ENCODE results near the gene ALDH1A1.

Gene ALDH1A1

DNA sequence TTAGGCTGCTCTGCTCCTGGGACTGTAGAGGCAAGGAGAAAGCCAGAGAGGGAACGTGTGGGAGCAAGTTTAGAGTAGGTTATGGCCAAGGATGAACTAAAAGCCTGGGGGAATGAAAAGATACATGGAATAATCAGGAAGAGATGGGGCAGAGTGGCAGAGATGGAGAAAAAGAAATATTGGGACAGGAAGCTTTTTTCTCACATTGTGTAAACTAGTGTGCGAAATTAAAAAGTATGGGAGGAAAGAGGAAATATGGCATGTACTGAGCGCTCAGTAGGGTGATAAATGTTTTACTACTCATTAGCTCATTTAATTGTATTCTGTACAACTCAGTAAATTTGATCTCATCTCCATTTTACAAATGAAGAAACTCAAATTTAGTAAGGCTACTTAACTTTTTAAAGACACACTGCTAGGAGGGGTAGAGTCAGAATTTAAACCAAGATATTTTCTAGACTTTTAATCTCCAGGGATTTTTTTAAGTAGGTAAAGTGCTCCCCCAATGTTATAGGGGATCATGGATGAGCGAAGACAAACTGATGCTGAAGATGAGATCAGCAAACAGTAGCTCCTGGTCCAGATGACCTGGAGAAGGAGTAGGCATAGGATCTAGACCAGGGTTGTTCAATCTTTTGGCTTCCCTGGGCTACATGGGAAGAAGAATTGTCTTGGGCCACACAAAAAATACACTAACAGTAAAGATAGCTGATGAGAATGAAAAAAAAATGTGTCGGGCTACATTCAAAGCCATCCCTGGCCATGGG, 30.8 kb downstream of the ALDH1A1 start:
- DNase-seq (ENCODE audit: insufficient read length, low spot score) (no peak), FAIRE-seq (no peak)

DNA sequence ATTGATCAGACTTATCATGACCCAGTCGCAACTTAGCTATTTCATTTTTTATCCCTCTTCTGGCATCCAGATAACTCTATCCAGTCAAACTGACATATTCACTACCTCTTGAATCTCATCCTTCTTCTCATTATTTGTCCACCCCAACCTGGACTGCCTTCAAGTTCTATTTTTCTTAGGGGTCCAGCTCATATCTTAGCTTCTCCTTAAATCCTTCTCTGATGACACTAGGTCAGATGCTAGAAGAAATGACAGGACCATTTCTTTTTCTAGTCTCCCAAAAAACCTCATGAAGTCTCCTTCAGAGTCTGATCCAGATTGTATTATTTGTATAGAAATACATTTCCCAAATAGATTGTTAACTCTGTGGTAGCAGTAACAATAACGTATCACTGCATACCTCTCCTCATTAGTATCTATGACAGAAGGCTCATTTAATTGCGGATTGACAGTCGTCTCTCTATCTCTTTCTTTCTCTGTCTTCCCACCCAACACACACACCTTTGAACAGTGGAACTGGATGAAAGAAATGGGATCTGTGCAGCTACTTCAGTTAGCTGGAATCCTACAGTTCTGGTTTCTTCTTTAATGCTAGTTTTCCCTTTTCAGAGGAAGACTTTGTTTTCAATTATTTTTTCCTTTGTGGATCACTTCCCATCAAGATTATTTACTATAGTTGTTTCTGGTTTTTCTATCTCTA, 33.5 kb downstream of the ALDH1A1 start:
- FAIRE-seq = no peak
- no peak for DNase-seq (ENCODE audit: insufficient read length, low spot score)
- TF ChIP-seq, protein P1, sequence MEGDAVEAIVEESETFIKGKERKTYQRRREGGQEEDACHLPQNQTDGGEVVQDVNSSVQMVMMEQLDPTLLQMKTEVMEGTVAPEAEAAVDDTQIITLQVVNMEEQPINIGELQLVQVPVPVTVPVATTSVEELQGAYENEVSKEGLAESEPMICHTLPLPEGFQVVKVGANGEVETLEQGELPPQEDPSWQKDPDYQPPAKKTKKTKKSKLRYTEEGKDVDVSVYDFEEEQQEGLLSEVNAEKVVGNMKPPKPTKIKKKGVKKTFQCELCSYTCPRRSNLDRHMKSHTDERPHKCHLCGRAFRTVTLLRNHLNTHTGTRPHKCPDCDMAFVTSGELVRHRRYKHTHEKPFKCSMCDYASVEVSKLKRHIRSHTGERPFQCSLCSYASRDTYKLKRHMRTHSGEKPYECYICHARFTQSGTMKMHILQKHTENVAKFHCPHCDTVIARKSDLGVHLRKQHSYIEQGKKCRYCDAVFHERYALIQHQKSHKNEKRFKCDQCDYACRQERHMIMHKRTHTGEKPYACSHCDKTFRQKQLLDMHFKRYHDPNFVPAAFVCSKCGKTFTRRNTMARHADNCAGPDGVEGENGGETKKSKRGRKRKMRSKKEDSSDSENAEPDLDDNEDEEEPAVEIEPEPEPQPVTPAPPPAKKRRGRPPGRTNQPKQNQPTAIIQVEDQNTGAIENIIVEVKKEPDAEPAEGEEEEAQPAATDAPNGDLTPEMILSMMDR (IDR thresholded peaks at IDR 0.05; ENCODE audit: insufficient read depth, missing control alignments) = no peak

More for the DNA sequence above, 30.8 kb downstream of the ALDH1A1 start:
- TF ChIP-seq, protein P1 (IDR thresholded peaks at IDR 0.05; ENCODE audit: insufficient read depth, missing control alignments) = no peak

DNA sequence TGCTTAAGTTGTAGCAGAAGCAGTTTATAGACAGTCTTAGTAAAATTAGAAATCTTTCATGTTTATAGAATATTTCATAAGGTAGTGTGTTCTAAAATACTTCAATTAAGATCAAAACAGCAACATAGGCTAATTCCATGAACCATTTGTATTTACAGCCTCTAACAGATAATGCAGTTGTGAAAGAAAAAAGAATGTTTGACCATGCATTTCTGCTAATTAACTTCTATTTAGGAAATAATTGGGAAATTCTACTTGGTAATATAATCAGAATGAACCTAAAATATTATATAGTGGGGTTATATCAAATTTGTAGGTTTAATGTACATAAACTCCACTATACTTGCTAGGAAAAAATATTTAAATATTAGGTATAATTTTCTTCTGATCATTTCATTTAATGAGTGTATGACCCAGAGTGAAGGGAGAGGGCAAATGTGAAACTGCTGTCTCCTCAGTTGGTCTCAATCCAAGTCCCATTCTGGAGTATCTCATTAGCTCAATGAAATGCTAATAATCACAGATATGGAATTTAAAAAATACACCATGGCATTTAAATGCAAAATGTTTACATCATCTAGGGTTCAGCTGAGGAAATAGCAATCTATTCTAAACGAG, 34.9 kb downstream of the ALDH1A1 start:
- TF ChIP-seq, protein P1 (IDR thresholded peaks at IDR 0.05; ENCODE audit: insufficient read depth, missing control alignments) = no peak
- FAIRE-seq (no peak), DNase-seq (ENCODE audit: insufficient read length, low spot score) (no peak)

DNA sequence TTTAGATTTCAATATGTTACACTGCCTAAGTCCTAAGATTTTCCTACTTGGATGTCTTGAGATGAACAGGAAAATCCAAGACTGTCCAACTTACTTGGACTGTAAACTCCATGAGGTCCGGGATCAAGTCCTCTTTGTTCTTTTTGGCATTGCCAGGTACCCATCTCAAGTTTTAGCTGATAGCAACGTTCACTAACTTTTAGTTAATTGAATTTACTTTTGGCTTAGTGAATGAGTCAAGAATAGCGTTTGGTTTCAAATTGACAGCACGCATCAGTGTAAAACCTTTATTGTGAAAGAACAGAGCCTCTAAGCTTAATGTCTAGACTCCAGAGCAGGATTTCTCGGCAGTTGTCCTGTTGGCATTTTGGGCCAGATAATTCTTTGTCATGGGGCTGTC, 37.2 kb downstream of the ALDH1A1 start:
- FAIRE-seq (no peak), DNase-seq (ENCODE audit: insufficient read length, low spot score) (no peak)
- TF ChIP-seq, protein P1 (IDR thresholded peaks at IDR 0.05; ENCODE audit: insufficient read depth, missing control alignments) = no peak

GRCh38 chr9:72914750-72915149, 38.1 kb downstream of the ALDH1A1 start:
- TF ChIP-seq, protein P1 (IDR thresholded peaks at IDR 0.05; ENCODE audit: insufficient read depth, missing control alignments) = no peak
- DNase-seq (ENCODE audit: insufficient read length, low spot score) (no peak), FAIRE-seq (no peak)

DNA sequence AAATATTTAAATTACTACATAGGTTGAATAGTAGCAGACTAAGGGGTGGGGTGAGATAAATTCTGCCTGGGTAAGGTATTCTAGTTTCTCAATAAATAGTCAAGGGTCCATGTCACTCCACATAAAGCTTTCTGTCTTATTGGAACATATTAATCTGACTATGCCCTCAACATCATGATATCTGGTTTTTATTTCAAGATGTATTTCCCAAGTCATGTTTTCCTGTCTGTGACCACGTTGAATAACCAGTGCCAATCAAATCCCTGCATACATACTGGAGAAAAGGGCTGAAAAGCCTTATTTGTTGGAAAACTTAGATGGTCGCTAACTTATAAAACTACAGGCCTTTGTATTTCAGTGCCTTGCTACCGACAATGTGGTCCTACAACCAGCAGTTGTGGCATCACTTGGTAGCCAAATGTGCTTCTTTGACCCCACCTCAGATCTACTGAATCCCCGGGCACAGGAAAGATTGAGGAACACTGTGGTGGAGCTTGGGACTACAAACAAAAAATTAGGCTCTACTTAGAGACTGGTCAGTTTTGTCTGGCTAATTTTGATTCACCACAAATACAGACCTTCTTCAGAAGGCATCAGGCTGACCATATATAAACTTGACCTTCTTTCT, 39.4 kb downstream of the ALDH1A1 start:
- DNase-seq (ENCODE audit: insufficient read length, low spot score) (no peak), FAIRE-seq (no peak)
- TF ChIP-seq, protein P1 (IDR thresholded peaks at IDR 0.05; ENCODE audit: insufficient read depth, missing control alignments) = no peak

Data from D721Med (cell line).